ENCODE results near the gene MARK4. TPM values are rescaled to one million over a fixed set of nuclear protein-coding genes. Genes with fewer than 3 reads are reported as not detected.

The MARK4 gene
- total RNA-seq, 1 donor: 9.8 TPM

DNA sequence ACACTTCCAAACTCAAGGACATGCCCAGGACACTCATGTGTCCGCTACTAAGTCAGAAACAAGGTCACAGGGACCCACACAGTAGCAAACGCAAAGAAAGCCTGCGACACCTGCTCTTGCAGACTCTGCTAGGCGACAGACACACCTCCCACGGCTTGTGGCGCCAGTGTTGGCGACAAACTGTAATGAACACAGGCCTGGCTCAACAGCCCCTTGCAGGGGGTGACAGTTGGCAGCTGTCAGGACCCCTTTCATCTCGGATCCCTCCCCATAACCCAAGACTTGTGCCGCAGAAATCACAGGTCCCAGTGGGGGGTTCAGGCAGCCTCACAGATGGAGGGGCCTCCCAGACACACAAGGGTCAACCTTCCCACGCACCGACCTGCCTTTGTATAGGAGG lies 71.2 kb downstream of the MARK4 start:
- TF ChIP-seq, protein P1, sequence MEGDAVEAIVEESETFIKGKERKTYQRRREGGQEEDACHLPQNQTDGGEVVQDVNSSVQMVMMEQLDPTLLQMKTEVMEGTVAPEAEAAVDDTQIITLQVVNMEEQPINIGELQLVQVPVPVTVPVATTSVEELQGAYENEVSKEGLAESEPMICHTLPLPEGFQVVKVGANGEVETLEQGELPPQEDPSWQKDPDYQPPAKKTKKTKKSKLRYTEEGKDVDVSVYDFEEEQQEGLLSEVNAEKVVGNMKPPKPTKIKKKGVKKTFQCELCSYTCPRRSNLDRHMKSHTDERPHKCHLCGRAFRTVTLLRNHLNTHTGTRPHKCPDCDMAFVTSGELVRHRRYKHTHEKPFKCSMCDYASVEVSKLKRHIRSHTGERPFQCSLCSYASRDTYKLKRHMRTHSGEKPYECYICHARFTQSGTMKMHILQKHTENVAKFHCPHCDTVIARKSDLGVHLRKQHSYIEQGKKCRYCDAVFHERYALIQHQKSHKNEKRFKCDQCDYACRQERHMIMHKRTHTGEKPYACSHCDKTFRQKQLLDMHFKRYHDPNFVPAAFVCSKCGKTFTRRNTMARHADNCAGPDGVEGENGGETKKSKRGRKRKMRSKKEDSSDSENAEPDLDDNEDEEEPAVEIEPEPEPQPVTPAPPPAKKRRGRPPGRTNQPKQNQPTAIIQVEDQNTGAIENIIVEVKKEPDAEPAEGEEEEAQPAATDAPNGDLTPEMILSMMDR (IDR thresholded peaks at IDR 0.05; ENCODE audit: insufficient read depth, low read length): no peak
- no peak for DNase-seq (ENCODE audit: low read depth)

DNA sequence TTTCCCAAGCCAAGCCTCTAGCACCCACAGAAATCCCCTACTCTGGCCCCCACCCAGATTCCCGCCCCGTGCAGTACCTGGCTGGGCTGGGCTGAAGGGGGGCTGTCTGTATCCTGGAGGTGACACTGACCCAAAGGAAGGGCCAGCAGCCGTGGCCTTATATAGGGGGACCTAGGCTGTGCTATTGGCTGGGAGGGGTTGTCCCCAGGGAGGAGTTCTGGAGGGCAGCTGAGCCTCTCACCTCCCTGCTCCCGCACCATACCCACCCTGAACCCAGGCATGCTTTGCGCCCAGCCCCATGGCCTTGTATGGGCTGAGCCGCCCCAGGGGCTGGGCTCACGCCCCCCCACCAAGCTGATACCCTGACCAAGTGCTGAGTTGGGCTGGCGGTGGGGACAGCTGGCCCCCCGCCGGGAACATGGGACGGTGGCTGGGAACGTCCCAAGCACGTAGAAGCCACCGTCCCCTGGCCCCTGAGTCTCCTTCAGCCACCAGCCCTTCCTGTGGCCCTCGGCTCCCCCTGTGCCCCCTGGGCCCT lies 71.7 kb downstream of the MARK4 start, which contains the start of gene CKM:
Gene CKM (minus strand): TSS at position 132 of the 538 bp plus-strand sequence. CDS start 3,162 bp downstream, outside the sequence.
- DNase-seq (ENCODE audit: low read depth): no peak
- no peak within 1 kb of the TSS for H3K4me3 ChIP-seq (ENCODE audit: low read depth, low read length)
- TF ChIP-seq, protein P1 (IDR thresholded peaks at IDR 0.05; ENCODE audit: insufficient read depth, low read length): no peak

More for the DNA sequence above, 71.2 kb downstream of the MARK4 start:
- no peak overlapping the region for H3K4me3 ChIP-seq (ENCODE audit: low read depth, low read length)

DNA sequence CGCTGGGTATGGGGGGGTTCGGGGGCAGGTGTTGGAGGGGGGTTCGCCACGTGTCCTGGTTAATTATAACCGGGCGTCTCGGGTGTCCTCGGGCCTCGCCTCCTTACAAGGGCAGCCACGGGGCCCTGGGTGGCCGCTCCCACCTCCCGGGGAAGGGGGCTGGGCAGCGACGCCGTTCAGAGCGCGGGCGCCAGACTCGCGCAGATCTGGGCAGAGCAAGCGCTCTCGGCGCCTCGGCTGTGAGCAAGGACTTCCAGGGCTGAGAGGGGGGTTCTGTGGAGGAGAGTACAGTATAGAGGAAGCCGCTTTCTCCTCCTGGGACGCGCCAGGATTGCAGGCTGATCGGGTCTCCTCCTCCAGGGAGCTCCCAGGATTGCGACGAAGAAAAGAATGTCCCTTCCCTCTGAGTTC lies 72.6 kb downstream of the MARK4 start:
- TF ChIP-seq, protein P1 (IDR thresholded peaks at IDR 0.05; ENCODE audit: insufficient read depth, low read length): no peak
- DNase-seq (ENCODE audit: low read depth): no peak
- H3K4me3 ChIP-seq (ENCODE audit: low read depth, low read length): no peak overlapping the region

DNA sequence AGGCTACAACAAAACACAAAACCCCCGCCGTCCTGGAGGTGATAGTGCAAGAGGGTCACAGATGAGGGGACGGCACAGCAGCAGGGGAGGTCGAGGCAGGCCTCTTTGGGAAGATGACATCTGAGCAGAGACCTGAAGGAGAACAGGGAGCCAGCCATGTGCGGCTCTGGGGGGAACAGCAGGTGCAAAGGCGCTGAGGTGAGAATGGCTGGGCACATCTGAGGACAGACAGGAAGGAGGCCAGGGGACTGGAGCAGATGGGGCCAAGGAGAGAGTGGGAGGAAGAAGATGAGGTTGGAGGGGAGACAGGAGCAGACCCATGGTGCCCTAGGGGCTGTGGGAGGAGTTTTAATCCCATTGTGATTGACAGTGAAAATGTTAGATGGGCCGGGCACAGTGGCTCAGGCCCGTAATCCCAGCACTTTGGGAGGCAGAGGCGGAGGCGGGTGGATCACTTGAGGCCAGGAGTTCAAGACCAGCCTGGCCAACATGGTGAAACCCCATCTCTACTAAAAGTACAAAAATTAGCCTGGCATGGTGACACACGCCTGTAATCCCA lies 73.4 kb downstream of the MARK4 start:
- H3K4me3 ChIP-seq (ENCODE audit: low read depth, low read length): no peak overlapping the region
- no peak for DNase-seq (ENCODE audit: low read depth)
- TF ChIP-seq, protein P1 (IDR thresholded peaks at IDR 0.05; ENCODE audit: insufficient read depth, low read length): no peak

DNA sequence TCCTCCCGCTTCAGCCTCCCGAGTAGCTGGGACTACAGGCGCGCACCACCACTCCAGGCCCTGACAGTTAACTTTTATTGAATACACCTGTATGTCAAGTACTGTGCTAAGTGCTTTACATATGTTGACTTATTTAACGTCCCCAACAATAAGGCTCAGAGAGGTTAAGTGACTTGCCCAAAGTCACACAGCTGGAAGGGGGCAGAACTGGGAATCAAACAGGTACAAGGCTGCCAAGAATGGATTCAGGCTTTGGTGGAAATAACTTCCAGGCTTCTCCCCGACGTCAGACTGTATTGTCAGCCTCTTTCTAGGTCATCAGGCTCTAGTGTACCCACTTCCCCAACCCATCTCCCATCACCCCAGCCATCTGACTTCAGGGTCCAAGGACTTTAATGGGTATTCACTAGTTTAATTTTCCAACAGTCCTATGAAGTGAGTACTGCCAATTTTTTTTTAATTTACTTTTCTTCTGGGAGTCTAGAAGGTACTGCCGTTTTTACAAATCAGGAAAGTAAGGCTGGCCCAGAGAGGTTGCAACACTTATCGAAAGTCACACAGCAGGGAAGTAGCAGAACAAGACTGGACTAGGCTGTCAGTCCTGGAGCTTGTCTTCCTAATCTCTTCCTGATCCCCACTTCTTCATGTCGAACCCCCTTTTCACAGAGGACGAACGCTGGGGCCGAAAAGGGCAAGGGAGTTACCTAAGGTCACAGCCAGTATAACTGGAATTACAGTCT lies 76.5 kb downstream of the MARK4 start:
- TF ChIP-seq, protein P1 (IDR thresholded peaks at IDR 0.05; ENCODE audit: insufficient read depth, low read length): no peak

DNA sequence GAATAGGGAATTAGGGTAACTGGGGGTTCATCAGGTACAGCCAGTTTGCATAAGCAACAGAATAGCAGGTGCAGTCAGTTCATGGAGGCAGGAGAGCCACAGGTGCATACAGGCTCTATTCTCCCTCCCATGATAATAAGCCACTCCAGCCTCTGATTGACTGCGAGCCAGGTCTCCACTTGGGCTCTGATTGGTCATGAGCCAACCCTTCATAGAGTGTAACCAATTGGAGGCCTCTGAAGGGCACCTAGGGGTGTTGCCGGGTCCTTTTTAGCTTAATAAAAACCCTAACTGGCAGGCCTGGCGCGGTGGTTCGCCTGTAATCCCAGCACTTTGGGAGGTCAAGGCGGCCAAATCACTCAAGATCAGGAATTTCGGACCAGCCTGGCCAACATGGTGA lies 80.3 kb downstream of the MARK4 start:
- TF ChIP-seq, protein P1 (IDR thresholded peaks at IDR 0.05; ENCODE audit: insufficient read depth, low read length): no peak
- no peak for DNase-seq (ENCODE audit: low read depth)
- H3K4me3 ChIP-seq (ENCODE audit: low read depth, low read length): no peak overlapping the region

More for the DNA sequence above, 76.5 kb downstream of the MARK4 start:
- H3K4me3 ChIP-seq (ENCODE audit: low read depth, low read length): no peak overlapping the region
- no peak for DNase-seq (ENCODE audit: low read depth)

Data from fibroblast of the aortic adventitia (primary cell).